Upper lobe of left lung (tissue), 4 donors: ENCODE measurements around the gene GPR180.

ENCODE experiments used
- EP300 ChIP-seq, 4 donors: sonication (generic); formaldehyde crosslinking; IDR thresholded peaks; one replicate each; pipeline ENCODE4 v1.5.1; 2017; ENCODE audit warnings: antibody characterized with exemption in 4 of 4, control low read depth in 2 of 4
- POLR2A ChIP-seq, 4 donors: fragments of 450-650 bp; IDR thresholded peaks; one replicate each; pipeline ENCODE4 v1.5.1; 2016 to 2017; ENCODE audit warnings: antibody characterized with exemption in 4 of 4, mild to moderate bottlenecking in 2 of 4
- POLR2AphosphoS5 ChIP-seq, 2 donors: sonication (generic); formaldehyde crosslinking; IDR thresholded peaks; one replicate each; pipeline ENCODE4 v1.5.1; 2017; ENCODE audit warnings: antibody characterized with exemption in 2 of 2
- TF ChIP-seq, protein P1 (sequence below), 6 experiments: fragments of 450-650 bp in 4 of 6; fragments of 200-600 bp in 2 of 6; sonication (generic) in 2 of 6; IDR thresholded peaks; one replicate each; pipeline ENCODE4 v1.5.1; 2016 to 2019; ENCODE audit warnings: antibody characterized with exemption in 6 of 6

DNA sequence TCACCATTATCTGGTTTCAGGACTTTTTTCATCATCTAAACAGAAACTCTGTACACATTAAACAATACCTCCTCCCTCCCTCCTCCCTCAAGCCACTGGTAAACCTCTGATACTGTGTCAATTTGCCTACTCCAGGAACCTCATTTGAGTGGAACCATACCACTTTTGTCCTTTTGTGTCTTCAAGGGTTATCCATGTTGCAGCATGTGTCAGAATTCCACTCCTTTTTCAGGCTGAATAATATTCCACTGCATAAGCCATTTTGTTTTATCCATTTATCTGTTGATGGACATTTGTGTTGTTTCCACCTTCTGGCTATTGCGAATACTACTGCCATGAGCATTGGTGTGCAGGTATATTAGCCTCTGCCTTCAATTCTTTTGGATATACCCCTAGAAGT lies 33.2 kb upstream of the GPR180 start:
- TF ChIP-seq POLR2AphosphoS5 (IDR thresholded peaks at IDR 0.05) (no peak), POLR2A (IDR thresholded peaks at IDR 0.05) (no peak), EP300 (IDR thresholded peaks at IDR 0.05) (no peak)
- TF ChIP-seq, protein P1, sequence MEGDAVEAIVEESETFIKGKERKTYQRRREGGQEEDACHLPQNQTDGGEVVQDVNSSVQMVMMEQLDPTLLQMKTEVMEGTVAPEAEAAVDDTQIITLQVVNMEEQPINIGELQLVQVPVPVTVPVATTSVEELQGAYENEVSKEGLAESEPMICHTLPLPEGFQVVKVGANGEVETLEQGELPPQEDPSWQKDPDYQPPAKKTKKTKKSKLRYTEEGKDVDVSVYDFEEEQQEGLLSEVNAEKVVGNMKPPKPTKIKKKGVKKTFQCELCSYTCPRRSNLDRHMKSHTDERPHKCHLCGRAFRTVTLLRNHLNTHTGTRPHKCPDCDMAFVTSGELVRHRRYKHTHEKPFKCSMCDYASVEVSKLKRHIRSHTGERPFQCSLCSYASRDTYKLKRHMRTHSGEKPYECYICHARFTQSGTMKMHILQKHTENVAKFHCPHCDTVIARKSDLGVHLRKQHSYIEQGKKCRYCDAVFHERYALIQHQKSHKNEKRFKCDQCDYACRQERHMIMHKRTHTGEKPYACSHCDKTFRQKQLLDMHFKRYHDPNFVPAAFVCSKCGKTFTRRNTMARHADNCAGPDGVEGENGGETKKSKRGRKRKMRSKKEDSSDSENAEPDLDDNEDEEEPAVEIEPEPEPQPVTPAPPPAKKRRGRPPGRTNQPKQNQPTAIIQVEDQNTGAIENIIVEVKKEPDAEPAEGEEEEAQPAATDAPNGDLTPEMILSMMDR (IDR thresholded peaks at IDR 0.05) = no peak
